Large intestine (tissue), 3 donors: ENCODE results near the gene TBC1D16. TPM values are rescaled to one million over a fixed set of nuclear protein-coding genes. Genes with fewer than 3 reads are reported as not detected.

ENCODE experiments used
- DNase-seq, 2 donors: peaks; one replicate each; pipeline versions ENCODE4 v3.0.0 to v3.0.0-alpha.2; 2013
- H3K27ac ChIP-seq: one replicate; pipeline ENCODE4 v1.5.1; 2013; ENCODE audit warnings: low read length
- H3K27me3 ChIP-seq: 2 replicates; pipeline ENCODE4 v1.6.1; 2013; ENCODE audit warnings: low read length; ENCODE audit not compliant: control insufficient read depth, insufficient read depth
- H3K36me3 ChIP-seq: 2 replicates; pipeline ENCODE4 v1.6.1; 2013; ENCODE audit warnings: low read length; ENCODE audit not compliant: control insufficient read depth, insufficient read depth
- H3K4me1 ChIP-seq: one replicate; pipeline ENCODE4 v1.6.1; 2013; ENCODE audit warnings: low read length; ENCODE audit not compliant: control insufficient read depth, insufficient read depth
- H3K4me3 ChIP-seq: one replicate; pipeline ENCODE4 v1.5.1; 2013; ENCODE audit warnings: low read length
- H3K9me3 ChIP-seq: one replicate; pipeline ENCODE4 v1.6.1; 2013; ENCODE audit warnings: mild to moderate bottlenecking, low read depth, low read length, moderate library complexity; ENCODE audit not compliant: control insufficient read depth
- WGBS: methylation state at CpG from one replicate; pipeline ENCODE4 v1.1.5; 2013; ENCODE audit warnings: low lambda C conversion rate; ENCODE audit not compliant: insufficient coverage; 5-methylcytosine and 5-hydroxymethylcytosine counted together
- polyA plus RNA-seq: library from polyadenylated mRNA; unstranded; fragments of 120-200 nt; gene quantifications from one replicate; pipeline ENCODE4 v1.2.1, GENCODE V29; 2013

The TBC1D16 gene
- polyA plus RNA-seq, 1 donor: 29.9 TPM

DNA sequence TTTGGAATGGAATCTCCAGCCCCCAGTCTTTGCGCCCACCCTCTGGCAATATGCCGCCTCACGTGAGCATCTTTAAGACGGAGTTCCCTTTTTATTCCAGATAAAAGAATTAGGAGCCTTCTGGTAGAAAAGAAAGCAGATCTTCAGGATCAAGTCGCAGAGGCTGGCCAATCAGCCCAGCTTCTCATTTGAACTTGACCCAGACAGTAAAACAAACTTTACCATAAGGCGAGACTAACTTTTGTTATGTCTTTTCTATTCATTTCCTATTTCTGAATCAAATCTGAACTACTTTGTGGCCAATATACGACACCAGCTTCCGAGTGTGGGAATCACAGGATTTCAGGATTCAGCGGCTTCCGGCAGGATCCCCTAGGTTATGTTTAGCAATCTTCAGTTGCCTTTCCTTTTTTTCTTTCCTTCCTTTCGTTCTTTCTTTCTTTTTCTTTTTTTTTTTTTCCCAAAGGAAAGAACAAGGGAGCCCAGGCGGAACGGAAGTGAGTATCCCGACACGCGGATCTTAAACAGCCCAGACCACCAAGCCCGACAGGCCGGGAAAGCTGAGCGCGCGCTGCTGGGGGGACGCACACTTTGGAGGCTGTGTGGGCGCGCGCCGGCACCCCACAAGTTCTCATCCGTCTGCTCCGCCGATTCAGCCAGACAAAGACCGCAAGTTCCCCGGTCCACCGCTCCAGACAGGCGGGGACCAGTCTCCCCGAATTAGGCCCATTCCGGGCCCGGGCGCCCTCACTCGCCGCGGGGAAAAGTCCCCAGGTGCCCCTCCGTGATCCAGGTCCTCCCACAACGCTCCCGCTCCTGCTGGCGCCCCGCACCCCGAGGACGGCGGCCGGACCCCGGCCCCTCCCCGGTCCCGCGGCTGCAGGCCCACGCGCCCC lies 633 bp downstream of the TBC1D16 start:
- peaks cover 2% of the 10 kb centered on the region for H3K9me3 ChIP-seq
- peaks cover 31% of the 10 kb centered on the region for H3K4me1 ChIP-seq
- no peaks in the 10 kb centered on the region for H3K27me3 ChIP-seq
- DNase-seq: peak in 1 of 2 donors; percentile 62
- peak overlapping the region; percentile 89 for H3K4me3 ChIP-seq
- no peaks in the 10 kb centered on the region for H3K36me3 ChIP-seq
- WGBS: 0% methylated on average over 5 of the region's 55 CpGs
- peak overlapping the region; percentile 88 for H3K27ac ChIP-seq

DNA sequence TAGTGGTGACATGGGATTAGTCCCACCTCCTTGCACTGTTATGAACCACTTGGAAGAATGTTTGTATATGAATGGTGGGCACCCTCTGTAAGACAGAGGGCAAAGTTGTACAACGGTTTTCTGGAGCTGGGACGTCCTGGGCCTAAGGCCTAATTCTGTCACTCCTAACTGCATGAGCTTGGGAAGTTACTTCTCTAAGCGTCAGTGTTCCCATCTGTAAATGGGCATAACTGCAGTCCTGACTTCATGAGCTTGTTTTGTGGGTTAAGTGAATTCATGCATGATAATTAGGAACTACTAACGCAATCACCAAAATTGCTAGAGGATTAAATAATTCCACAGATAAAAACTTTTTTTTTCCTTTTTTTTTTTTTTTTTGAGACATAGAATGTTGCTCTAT lies 1.8 kb downstream of the TBC1D16 start:
- H3K9me3 ChIP-seq: peaks cover 2% of the 10 kb centered on the region
- H3K4me3 ChIP-seq: peak overlapping the region; percentile 89
- H3K4me1 ChIP-seq: peaks cover 37% of the 10 kb centered on the region
- no peaks in the 10 kb centered on the region for H3K27me3 ChIP-seq
- WGBS: no CpG with 5 or more reads among the region's 4 CpGs
- no peaks in the 10 kb centered on the region for H3K36me3 ChIP-seq
- no peak for DNase-seq
- H3K27ac ChIP-seq: no peak overlapping the region

DNA sequence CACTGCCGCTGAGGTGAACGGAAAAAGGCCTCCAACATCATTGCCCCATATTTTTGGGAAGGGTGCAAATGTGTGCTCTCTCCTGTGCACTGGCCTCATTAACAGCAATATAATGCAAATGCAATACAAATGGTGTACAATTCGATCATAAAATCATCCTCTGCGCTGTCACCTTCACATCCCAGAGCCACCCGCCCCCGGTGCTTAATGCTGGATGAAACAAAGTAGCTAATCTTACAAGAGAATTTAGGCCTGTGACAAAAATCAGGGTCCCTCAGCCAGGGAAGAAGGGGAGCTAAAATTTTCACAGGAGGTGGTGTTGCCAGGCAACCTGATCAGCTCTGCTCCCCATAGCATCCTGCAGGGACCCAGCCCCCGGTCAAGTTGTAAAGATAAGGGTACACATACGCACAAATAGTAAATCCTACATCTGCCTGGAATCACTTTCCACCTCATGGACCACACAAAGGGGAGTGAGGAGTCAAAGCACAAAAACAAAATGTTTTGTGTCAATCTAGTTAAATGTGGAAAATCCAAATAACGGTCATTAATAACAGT lies 3.0 kb downstream of the TBC1D16 start:
- Histone ChIP-seq H3K9me3 (peaks cover 2% of the 10 kb centered on the region), H3K27me3 (no peaks in the 10 kb centered on the region), H3K4me1 (peaks cover 37% of the 10 kb centered on the region), H3K36me3 (peaks cover 2% of the 10 kb centered on the region), H3K27ac (no peak overlapping the region), H3K4me3 (no peak overlapping the region)
- WGBS: 93% methylated on average over 3 of the region's 9 CpGs
- no peak for DNase-seq

DNA sequence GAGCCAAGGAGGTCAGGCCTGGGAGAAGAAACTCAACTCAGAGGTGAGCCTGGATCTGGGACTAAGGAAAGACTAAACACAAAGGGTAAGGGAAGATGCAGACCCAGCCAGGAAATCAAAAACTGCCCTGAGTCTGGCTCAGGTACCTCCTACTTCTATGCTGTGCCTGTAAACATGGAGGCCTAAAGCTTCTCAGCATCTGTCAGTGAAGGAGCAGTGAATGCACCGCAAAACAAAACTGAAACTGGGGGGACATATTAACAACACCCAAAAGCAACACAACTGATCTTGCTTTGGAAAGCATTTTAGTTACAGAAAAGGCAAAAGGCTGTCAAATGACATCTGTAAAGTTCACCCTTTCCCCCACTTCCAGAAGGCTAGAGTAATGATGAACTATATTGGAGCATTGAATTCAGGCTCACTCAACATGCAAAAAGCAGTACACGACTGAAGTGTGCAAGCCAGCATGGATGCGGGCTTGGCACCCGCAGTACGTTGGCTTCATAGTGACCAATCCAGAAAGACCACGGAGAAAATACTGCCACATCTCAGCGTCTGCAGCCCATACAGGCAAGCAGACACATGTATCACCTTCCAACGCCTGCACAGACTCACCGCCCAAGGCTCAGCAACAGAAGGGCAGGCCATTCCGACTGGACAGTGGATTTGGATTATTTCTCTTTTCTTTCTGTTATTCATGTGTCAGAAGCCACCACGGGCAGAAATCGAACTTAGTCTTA lies 3.8 kb downstream of the TBC1D16 start:
- H3K9me3 ChIP-seq: peaks cover under 1% of the 10 kb centered on the region
- no peak overlapping the region for H3K27ac ChIP-seq
- no CpG with 5 or more reads among the region's 12 CpGs for WGBS
- peaks cover 2% of the 10 kb centered on the region for H3K36me3 ChIP-seq
- peaks cover 37% of the 10 kb centered on the region for H3K4me1 ChIP-seq
- no peaks in the 10 kb centered on the region for H3K27me3 ChIP-seq
- no peak for DNase-seq
- no peak overlapping the region for H3K4me3 ChIP-seq

DNA sequence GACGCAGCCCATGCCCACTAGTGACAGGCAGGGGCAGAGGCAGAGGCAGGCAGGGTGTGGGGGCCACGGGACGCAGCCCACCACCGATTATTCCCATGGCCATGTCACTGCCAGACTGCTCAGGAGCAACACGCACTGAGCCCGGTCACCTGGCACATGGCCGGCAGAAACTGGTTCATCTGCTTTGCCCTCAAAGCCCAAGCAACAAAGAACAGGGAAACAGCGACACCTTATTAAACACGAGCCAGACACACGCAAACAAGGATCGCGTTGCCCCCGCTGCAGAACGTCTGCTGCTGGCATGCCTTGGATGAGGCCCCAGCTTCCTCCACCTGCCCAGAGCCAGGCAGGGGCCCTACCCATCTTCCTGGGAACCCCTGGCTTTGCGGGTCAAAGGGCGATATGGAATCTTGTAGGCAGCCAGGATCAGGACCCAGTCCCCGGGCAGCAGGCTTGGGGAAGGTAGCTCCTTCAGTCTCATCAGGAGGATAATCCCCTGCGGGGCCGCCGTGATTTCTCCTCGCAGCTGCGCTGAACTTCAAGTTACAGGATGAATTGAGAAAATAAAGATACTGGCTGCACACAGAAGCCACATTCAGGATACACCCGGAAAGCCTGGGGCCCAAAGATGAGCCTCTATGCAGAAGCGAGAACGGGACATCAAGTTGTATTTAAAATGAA lies 4.8 kb downstream of the TBC1D16 start:
- H3K4me1 ChIP-seq: peaks cover 38% of the 10 kb centered on the region
- no CpG with 5 or more reads among the region's 25 CpGs for WGBS
- H3K9me3 ChIP-seq: no peaks in the 10 kb centered on the region
- H3K27ac ChIP-seq: peak overlapping the region; percentile 73
- H3K4me3 ChIP-seq: no peak overlapping the region
- H3K36me3 ChIP-seq: peaks cover 4% of the 10 kb centered on the region
- no peaks in the 10 kb centered on the region for H3K27me3 ChIP-seq
- peak in 1 of 2 donors; percentile 82 for DNase-seq

DNA sequence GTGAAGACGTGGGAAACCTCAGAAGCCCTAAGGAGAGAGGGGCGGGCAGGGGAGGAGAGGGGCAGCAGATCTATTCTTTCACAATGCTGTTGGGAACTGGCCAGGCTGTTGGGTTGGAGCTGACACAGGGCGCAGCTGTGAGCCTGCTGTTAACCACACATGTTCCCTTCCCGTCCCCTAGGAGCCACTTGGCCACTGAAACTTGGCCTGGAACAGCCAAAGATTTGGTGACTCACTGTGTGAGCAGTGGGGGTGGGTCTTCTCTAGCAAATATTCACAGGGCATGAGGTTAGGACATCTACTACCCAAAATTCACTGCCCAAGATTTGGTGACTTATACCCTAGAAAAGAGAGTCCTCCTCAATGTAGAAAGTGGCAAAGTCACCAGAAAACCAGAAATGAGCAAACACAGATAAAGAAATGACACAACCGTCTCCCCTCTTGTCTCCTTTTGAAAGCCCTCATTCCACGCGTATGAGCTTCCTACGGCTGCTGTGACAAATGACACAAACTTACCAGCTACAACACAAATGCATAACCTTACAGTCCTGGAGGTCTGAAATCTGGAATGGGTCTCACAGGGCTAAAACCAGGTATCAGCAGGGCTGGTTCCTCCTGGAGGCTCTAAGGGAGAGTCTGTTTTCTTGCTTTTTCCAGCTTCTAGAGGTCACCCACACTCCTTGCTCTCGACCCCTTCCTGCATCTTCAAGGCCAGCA lies 6.3 kb downstream of the TBC1D16 start:
- no CpG with 5 or more reads among the region's 9 CpGs for WGBS
- peaks cover 53% of the 10 kb centered on the region for H3K4me1 ChIP-seq
- H3K4me3 ChIP-seq: no peak overlapping the region
- no peak overlapping the region for H3K27ac ChIP-seq
- H3K27me3 ChIP-seq: no peaks in the 10 kb centered on the region
- peaks cover 4% of the 10 kb centered on the region for H3K36me3 ChIP-seq
- no peak for DNase-seq
- H3K9me3 ChIP-seq: no peaks in the 10 kb centered on the region

DNA sequence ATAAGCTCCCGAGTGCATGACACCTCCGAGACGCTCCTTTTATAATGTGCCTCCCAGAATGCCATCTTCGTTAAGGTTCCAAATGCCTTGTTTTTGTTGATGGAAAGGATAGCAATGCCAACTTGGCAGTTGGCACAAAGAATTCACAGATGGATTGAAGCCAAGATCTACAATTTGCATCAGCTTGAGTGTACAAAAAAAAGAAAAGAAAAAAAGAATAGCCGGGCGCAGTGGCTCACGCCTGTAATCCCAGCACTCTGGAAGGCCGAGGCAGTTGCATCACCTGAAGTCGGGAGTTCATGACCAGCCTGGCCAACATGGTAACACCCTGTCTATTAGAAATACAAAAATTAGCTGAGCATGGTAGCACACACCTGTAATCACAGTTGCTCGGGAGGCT lies 7.6 kb downstream of the TBC1D16 start:
- Histone ChIP-seq H3K4me1 (peaks cover 50% of the 10 kb centered on the region), H3K27me3 (no peaks in the 10 kb centered on the region), H3K27ac (no peak overlapping the region), H3K9me3 (no peaks in the 10 kb centered on the region), H3K4me3 (no peak overlapping the region), H3K36me3 (peaks cover 4% of the 10 kb centered on the region)
- no peak for DNase-seq
- WGBS: no CpG with 5 or more reads among the region's 10 CpGs

DNA sequence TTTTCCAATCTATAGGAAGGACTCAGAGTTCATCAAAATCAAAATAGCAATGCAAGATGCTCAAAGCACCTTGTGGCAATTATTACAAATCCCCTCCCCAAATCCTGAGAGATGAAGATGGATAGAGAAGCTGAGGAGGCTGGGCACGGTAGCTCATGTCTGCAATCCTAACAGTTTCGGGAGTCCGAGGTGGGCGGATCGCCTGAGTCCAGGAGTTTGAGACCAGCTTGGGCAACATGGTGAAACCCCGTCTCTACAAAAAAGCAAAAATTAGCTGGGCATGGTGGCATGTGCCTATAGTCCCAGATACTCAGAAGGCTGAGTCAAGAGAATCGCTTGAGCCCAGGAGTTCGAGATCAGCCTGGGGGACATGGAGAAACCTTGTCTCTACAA lies 8.6 kb downstream of the TBC1D16 start:
- H3K4me3 ChIP-seq: no peak overlapping the region
- no peak overlapping the region for H3K27ac ChIP-seq
- H3K9me3 ChIP-seq: no peaks in the 10 kb centered on the region
- 100% methylated on average over 2 of the region's 8 CpGs for WGBS
- H3K36me3 ChIP-seq: peaks cover 4% of the 10 kb centered on the region
- H3K4me1 ChIP-seq: peaks cover 54% of the 10 kb centered on the region
- no peaks in the 10 kb centered on the region for H3K27me3 ChIP-seq
- DNase-seq: no peak

DNA sequence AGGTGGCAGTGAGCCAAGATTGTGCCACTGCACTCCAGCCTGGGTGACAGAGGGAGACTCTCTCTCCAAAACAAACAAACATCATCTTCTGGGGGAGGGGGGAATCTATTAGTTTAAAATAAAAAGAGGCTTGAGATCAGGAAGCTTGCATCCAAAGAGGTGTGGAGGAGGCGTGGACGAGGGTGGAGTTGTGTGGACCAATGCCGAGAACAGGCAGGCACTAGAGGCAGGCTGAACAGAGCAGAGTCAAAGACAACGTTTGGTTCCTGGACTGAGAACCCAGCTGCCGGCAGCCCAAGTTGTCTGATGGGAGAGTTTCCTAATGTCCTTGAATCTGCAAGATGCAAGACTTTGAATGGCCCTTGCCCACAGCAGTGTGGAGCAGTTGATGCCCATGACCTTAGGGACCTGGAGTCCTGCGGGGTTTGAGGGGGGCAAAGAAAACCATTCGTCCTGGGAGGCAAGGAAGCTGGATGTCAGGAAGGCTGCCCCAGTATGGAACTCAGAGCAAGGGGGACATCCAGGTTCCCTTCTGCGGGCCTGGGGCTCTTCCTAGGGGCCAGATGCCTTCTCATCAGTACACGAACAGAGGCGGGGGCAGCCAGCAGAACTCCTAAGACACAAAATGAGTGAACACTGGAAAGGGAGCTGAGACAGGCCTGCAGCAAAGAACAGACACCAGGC lies 9.2 kb downstream of the TBC1D16 start:
- no peaks in the 10 kb centered on the region for H3K27me3 ChIP-seq
- peaks cover 4% of the 10 kb centered on the region for H3K36me3 ChIP-seq
- peaks cover 49% of the 10 kb centered on the region for H3K4me1 ChIP-seq
- no peaks in the 10 kb centered on the region for H3K9me3 ChIP-seq
- no peak for DNase-seq
- no peak overlapping the region for H3K27ac ChIP-seq
- no peak overlapping the region for H3K4me3 ChIP-seq
- WGBS: 100% methylated on average over 1 of the region's 10 CpGs
